ENCODE measurements around the gene SRPK2.
A peak's percentile ranks its signal among the peaks of the same experiment; 100 is the strongest.

The SRPK2 gene

DNA sequence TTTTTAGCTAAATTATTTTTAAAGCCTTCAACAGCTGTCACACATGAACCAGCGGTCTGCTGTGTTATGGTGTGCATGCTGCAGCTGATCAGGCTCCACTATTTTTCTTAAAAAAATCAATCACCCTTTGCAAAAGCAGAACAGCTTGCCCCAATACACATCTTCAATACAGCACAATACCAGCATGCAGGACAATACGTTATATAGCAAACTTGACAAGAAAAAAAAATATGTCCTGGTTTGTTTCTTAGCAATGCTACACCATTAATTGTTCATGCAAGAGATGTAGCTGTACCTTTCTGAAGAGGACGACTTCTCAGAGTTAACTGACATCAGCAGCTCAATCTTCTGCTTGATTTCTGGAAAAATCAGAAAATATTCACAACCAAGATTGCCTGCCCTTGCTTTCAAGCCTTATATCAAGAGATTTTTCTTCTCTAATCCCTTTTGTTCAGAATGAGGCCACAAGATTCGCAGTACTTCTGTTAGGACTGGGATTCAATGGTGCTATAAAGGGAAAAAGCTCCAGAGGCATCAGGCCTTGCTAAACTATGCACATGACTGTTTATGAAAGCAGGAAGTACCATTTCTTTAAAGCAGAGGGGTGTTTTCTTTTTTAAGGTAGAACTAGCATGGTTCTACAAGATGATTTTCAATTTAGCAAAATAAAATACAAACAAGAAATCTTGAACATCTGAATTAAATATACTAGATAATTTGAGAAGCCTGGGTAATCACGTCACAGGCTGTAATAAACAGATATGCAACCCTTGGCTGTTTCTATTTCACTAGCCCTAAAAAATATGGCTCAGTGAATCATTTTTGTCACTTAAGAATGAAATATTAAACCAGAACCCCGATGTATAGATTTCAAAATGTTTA, 120.0 kb downstream of the SRPK2 start:
- H3K9me2 ChIP-seq (replicated peaks; ENCODE audit: low read depth, low read length): no peaks in the 10 kb centered on the region
- 0 out of 2 replicates have a peak, but pooled peaks cover 3% of the 10 kb centered on the region for H3F3A ChIP-seq (ENCODE audit: low read depth)
- H3K36me3 ChIP-seq (ENCODE audit: insufficient read depth, low read length): no peaks in the 10 kb centered on the region
- peaks cover 52% of the 10 kb centered on the region for H3K4me1 ChIP-seq (ENCODE audit: insufficient read depth, low read length, poor library complexity, severe bottlenecking)
- H3K27me3 ChIP-seq (ENCODE audit: insufficient read depth, low read length, poor library complexity, severe bottlenecking): no peaks in the 10 kb centered on the region
- TF ChIP-seq, protein P1, sequence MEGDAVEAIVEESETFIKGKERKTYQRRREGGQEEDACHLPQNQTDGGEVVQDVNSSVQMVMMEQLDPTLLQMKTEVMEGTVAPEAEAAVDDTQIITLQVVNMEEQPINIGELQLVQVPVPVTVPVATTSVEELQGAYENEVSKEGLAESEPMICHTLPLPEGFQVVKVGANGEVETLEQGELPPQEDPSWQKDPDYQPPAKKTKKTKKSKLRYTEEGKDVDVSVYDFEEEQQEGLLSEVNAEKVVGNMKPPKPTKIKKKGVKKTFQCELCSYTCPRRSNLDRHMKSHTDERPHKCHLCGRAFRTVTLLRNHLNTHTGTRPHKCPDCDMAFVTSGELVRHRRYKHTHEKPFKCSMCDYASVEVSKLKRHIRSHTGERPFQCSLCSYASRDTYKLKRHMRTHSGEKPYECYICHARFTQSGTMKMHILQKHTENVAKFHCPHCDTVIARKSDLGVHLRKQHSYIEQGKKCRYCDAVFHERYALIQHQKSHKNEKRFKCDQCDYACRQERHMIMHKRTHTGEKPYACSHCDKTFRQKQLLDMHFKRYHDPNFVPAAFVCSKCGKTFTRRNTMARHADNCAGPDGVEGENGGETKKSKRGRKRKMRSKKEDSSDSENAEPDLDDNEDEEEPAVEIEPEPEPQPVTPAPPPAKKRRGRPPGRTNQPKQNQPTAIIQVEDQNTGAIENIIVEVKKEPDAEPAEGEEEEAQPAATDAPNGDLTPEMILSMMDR (conservative IDR thresholded peaks at IDR 0.05; ENCODE audit: low read length): no peak
- no peak for TF ChIP-seq EZH2phosphoT487 (IDR thresholded peaks at IDR 0.05; ENCODE audit: borderline replicate concordance)
- H4K20me1 ChIP-seq (ENCODE audit: insufficient read depth, low read length, poor library complexity, severe bottlenecking): peaks cover 25% of the 10 kb centered on the region
- H3K4me3 ChIP-seq (ENCODE audit: low read length, poor library complexity, severe bottlenecking): peak overlapping the region; percentile 78
- peak overlapping the region; percentile 98 for H3K4me2 ChIP-seq (ENCODE audit: low read depth, low read length, poor library complexity, severe bottlenecking)
- H3K9me3 ChIP-seq (ENCODE audit: insufficient read depth, low read depth, low read length): no peaks in the 10 kb centered on the region
- peaks cover 96% of the 10 kb centered on the region for H3K79me2 ChIP-seq (ENCODE audit: insufficient read depth, low read length)
- peak overlapping the region; percentile 57 for H2AFZ ChIP-seq (ENCODE audit: low read length)
- H3K9ac ChIP-seq (ENCODE audit: low read depth, low read length, poor library complexity, severe bottlenecking): peak overlapping the region; percentile 70

DNA sequence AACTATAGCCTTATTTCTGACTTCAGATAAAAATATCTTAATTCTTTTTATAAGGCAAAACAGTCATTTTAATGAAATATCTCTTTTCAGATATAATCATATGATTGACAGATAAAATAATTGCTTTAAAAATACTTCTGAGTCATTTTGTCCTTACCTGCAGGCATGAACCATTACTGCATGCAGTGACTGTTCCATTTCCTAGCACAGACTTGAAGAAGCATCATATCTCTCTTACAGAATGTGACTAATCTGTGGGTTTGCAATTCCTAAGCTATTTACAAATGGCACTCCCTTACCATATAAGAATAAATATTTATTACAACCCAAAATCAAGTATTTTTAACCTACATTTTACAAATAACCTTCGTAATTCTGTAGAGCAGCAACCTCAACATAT, 120.7 kb downstream of the SRPK2 start:
- no peak for TF ChIP-seq EZH2phosphoT487 (IDR thresholded peaks at IDR 0.05; ENCODE audit: borderline replicate concordance)
- TF ChIP-seq, protein P1 (conservative IDR thresholded peaks at IDR 0.05; ENCODE audit: low read length): no peak
- Histone ChIP-seq H3K4me1 (ENCODE audit: insufficient read depth, low read length, poor library complexity, severe bottlenecking) (peaks cover 52% of the 10 kb centered on the region), H3K9ac (ENCODE audit: low read depth, low read length, poor library complexity, severe bottlenecking) (peak overlapping the region; percentile 70), H3K36me3 (ENCODE audit: insufficient read depth, low read length) (no peaks in the 10 kb centered on the region), H2AFZ (ENCODE audit: low read length) (no peak overlapping the region), H3K9me2 (replicated peaks; ENCODE audit: low read depth, low read length) (no peaks in the 10 kb centered on the region), H3F3A (ENCODE audit: low read depth) (0 out of 2 replicates have a peak, but pooled peaks cover 3% of the 10 kb centered on the region), H3K4me3 (ENCODE audit: low read length, poor library complexity, severe bottlenecking) (peak overlapping the region; percentile 78), H3K4me2 (ENCODE audit: low read depth, low read length, poor library complexity, severe bottlenecking) (peak overlapping the region; percentile 98), H4K20me1 (ENCODE audit: insufficient read depth, low read length, poor library complexity, severe bottlenecking) (peaks cover 25% of the 10 kb centered on the region), H3K9me3 (ENCODE audit: insufficient read depth, low read depth, low read length) (no peaks in the 10 kb centered on the region), H3K79me2 (ENCODE audit: insufficient read depth, low read length) (peaks cover 96% of the 10 kb centered on the region), H3K27me3 (ENCODE audit: insufficient read depth, low read length, poor library complexity, severe bottlenecking) (no peaks in the 10 kb centered on the region)

DNA sequence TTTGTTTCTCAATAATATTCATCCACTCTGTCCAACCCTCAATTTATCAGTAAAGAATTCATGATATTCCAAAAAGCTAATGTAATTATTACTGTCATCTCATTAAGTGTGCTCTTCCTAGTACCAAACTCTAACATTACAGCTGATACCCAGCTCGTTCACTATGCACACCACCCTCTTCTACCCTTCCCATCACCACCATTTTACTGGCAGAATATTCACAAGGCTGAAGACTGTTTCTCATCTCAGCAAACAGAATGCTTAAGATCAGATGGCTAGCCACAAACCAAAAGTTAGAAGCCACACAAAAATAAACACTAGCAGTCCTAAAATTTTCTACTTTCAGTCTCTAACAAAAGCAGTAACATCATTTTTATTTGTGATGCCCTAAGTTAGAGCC, 121.5 kb downstream of the SRPK2 start:
- H3K4me3 ChIP-seq (ENCODE audit: low read length, poor library complexity, severe bottlenecking): peak overlapping the region; percentile 78

More for the DNA sequence above, 121.5 kb downstream of the SRPK2 start:
- H3K4me1 ChIP-seq (ENCODE audit: insufficient read depth, low read length, poor library complexity, severe bottlenecking): peaks cover 52% of the 10 kb centered on the region
- no peak for TF ChIP-seq EZH2phosphoT487 (IDR thresholded peaks at IDR 0.05; ENCODE audit: borderline replicate concordance)
- TF ChIP-seq, protein P1 (conservative IDR thresholded peaks at IDR 0.05; ENCODE audit: low read length): no peak
- H3K9ac ChIP-seq (ENCODE audit: low read depth, low read length, poor library complexity, severe bottlenecking): peak overlapping the region; percentile 55
- no peaks in the 10 kb centered on the region for H3K27me3 ChIP-seq (ENCODE audit: insufficient read depth, low read length, poor library complexity, severe bottlenecking)
- H3K36me3 ChIP-seq (ENCODE audit: insufficient read depth, low read length): no peaks in the 10 kb centered on the region
- H3K9me2 ChIP-seq (replicated peaks; ENCODE audit: low read depth, low read length): no peaks in the 10 kb centered on the region
- peaks cover 31% of the 10 kb centered on the region for H4K20me1 ChIP-seq (ENCODE audit: insufficient read depth, low read length, poor library complexity, severe bottlenecking)
- H3K79me2 ChIP-seq (ENCODE audit: insufficient read depth, low read length): peaks cover 98% of the 10 kb centered on the region
- no peaks in the 10 kb centered on the region for H3K9me3 ChIP-seq (ENCODE audit: insufficient read depth, low read depth, low read length)
- 0 out of 2 replicates have a peak, but pooled peaks cover 7% of the 10 kb centered on the region for H3F3A ChIP-seq (ENCODE audit: low read depth)
- peak overlapping the region; percentile 98 for H3K4me2 ChIP-seq (ENCODE audit: low read depth, low read length, poor library complexity, severe bottlenecking)
- no peak overlapping the region for H2AFZ ChIP-seq (ENCODE audit: low read length)

Data from Loucy (cell line).